Measurements from ENCODE around the gene CA4. TPM values are rescaled to one million over a fixed set of nuclear protein-coding genes. Genes with fewer than 3 reads are reported as not detected.
"Not testable (repeated sequence)": the region's sequence is repeated elsewhere in the genome, so short reads cannot be mapped to it uniquely, and the experiment has no call there.

Gene CA4
- total RNA-seq, 5 donors from 2014 or later (not counting 1 experiment from before 2014, with no cell fraction given) = not detected

DNA sequence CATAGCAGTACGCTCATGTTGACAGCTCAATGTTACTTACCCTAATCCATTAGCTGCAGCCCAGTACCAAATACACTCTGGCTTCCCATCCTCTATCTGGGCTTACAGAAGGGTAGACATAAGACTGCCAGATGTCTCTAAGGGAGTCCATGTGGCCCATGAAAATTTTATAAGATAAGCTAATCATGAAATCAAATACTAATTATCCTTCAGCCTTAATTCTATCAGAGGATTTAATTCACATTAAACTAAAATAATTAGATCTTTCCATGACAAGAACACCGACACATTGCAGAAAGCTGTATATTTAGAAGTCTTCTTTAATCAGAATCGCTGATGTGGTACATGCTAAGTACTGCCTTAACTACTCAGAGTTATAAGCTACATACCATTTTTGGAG, 43.3 kb downstream of the CA4 start:
- H3K27me3 ChIP-seq (replicated peaks in 1 of 2; ENCODE audit: control insufficient read depth in 2 of 2, extremely low read depth in 1 of 2, insufficient read depth in 2 of 2, low read length in 1 of 2); H3K9me3 ChIP-seq; H3K4me1 Mint-ChIP-seq; H3K27ac Mint-ChIP-seq; DNase-seq; H3K27ac ChIP-seq (ENCODE audit: low read length); H3K4me1 ChIP-seq (ENCODE audit: control insufficient read depth in 1 of 2, extremely low read depth in 1 of 2, insufficient read depth in 2 of 2, low read length in 2 of 2); CTCF ChIA-PET; H3K9me3 Mint-ChIP-seq; H3K4me3 ChIP-seq (ENCODE audit: control insufficient read depth in 1 of 2, extremely low read depth in 1 of 2, low read length in 1 of 2); H3K4me3 Mint-ChIP-seq; POLR2A ChIA-PET; ATAC-seq (replicated peaks in 1 of 4); H3K27me3 Mint-ChIP-seq: not testable (repeated sequence)
- 100% methylated on average over 1 of the region's 3 CpGs for whole genome bisulfite sequencing (ENCODE audit: insufficient coverage)
- H3K36me3 Mint-ChIP-seq = peaks cover 59% of the 10 kb centered on the region
- H3K36me3 ChIP-seq (ENCODE audit: control insufficient read depth in 2 of 2, extremely low read depth in 1 of 2, insufficient read depth in 1 of 2, low read length in 1 of 2) = peaks cover 4 to 54% of the 10 kb centered on the region in 2 donors

DNA sequence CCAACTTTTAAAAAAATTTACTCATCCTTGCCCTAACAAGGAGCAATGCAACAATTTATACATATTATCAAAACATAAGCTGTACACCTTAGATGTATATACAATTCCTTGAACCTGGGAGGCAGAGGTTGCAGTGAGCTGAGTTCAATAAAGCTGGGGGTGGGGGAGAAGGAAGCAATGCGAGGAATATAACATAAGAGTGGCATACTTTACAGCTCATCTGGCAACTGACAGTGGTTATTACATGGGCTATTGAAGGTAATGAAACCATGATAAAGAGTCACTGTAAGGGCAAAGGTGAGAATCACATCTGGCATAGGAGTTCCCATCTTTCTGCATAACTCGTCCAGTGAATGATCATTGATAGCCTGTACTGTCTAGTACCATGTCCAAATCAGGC, 43.7 kb downstream of the CA4 start:
- H3K36me3 ChIP-seq (ENCODE audit: control insufficient read depth in 2 of 2, extremely low read depth in 1 of 2, insufficient read depth in 1 of 2, low read length in 1 of 2) = peaks cover 4 to 59% of the 10 kb centered on the region in 2 donors
- H3K9me3 ChIP-seq = no peaks in the 10 kb centered on the region
- ATAC-seq (replicated peaks in 1 of 4) (no peak), DNase-seq (no peak)
- ChIA-PET POLR2A (no interaction called here), CTCF (no interaction called here)
- H3K27me3 Mint-ChIP-seq = no peaks in the 10 kb centered on the region
- 100% methylated on average over 2 of the region's 2 CpGs for WGBS (ENCODE audit: insufficient coverage)
- H3K27ac Mint-ChIP-seq = no peak overlapping the region
- H3K4me3 Mint-ChIP-seq = no peak overlapping the region
- no peaks in the 10 kb centered on the region for H3K4me1 Mint-ChIP-seq
- H3K4me1 ChIP-seq (ENCODE audit: control insufficient read depth in 1 of 2, extremely low read depth in 1 of 2, insufficient read depth in 2 of 2, low read length in 2 of 2) = no peaks in the 10 kb centered on the region
- H3K27me3 ChIP-seq (replicated peaks in 1 of 2; ENCODE audit: control insufficient read depth in 2 of 2, extremely low read depth in 1 of 2, insufficient read depth in 2 of 2, low read length in 1 of 2) = no peaks in the 10 kb centered on the region
- peaks cover 63% of the 10 kb centered on the region for H3K36me3 Mint-ChIP-seq
- no peak overlapping the region for H3K4me3 ChIP-seq (ENCODE audit: control insufficient read depth in 1 of 2, extremely low read depth in 1 of 2, low read length in 1 of 2)
- H3K27ac ChIP-seq (ENCODE audit: low read length) = no peak overlapping the region
- H3K9me3 Mint-ChIP-seq = no peaks in the 10 kb centered on the region

- H3K27me3 ChIP-seq (replicated peaks in 1 of 2; ENCODE audit: control insufficient read depth in 2 of 2, extremely low read depth in 1 of 2, insufficient read depth in 2 of 2, low read length in 1 of 2); H3K27me3 Mint-ChIP-seq; H3K4me1 ChIP-seq (ENCODE audit: control insufficient read depth in 1 of 2, extremely low read depth in 1 of 2, insufficient read depth in 2 of 2, low read length in 2 of 2); H3K4me1 Mint-ChIP-seq; H3K4me3 Mint-ChIP-seq; H3K27ac Mint-ChIP-seq; H3K4me3 ChIP-seq (ENCODE audit: control insufficient read depth in 1 of 2, extremely low read depth in 1 of 2, low read length in 1 of 2); POLR2A ChIA-PET; H3K9me3 Mint-ChIP-seq; ATAC-seq (replicated peaks in 1 of 4); DNase-seq; H3K9me3 ChIP-seq; H3K27ac ChIP-seq (ENCODE audit: low read length); CTCF ChIA-PET: not testable (repeated sequence)
- H3K36me3 ChIP-seq (ENCODE audit: control insufficient read depth in 2 of 2, extremely low read depth in 1 of 2, insufficient read depth in 1 of 2, low read length in 1 of 2) = peaks cover 4 to 59% of the 10 kb centered on the region in 2 donors
- peaks cover 59% of the 10 kb centered on the region for H3K36me3 Mint-ChIP-seq
- WGBS (ENCODE audit: insufficient coverage) = 100% methylated on average over 4 of the region's 4 CpGs
Observed at GRCh38 chr17:60194141-60194540, 44.4 kb downstream of the CA4 start.

DNA sequence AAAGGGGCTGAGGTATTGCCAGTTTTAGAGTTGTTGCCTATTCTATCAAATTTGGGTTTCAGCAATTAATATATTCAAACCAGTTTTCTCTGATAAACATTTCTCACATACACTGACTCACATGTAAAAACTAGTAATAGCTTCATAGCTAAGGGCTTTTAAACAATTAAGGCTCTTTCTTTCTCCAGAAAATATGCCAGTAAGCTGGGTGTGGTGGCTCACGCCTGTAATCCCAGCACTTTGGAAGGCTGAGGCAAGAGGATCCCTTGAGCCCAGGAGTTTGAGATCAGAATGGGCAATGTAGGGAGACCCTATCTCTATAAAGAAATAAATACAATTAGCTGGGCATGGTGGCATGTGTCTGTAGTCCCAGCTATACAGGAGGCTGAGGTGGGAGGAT, 48.9 kb downstream of the CA4 start:
- DNase-seq; ATAC-seq (replicated peaks in 1 of 4); H3K4me1 Mint-ChIP-seq; POLR2A ChIA-PET; H3K9me3 Mint-ChIP-seq; H3K27me3 Mint-ChIP-seq; CTCF ChIA-PET; H3K27me3 ChIP-seq (replicated peaks in 1 of 2; ENCODE audit: control insufficient read depth in 2 of 2, extremely low read depth in 1 of 2, insufficient read depth in 2 of 2, low read length in 1 of 2); H3K4me3 ChIP-seq (ENCODE audit: control insufficient read depth in 1 of 2, extremely low read depth in 1 of 2, low read length in 1 of 2); H3K27ac ChIP-seq (ENCODE audit: low read length); H3K27ac Mint-ChIP-seq; H3K4me1 ChIP-seq (ENCODE audit: control insufficient read depth in 1 of 2, extremely low read depth in 1 of 2, insufficient read depth in 2 of 2, low read length in 2 of 2); H3K9me3 ChIP-seq; H3K4me3 Mint-ChIP-seq: not testable (repeated sequence)
- no CpG with 5 or more reads among the region's 1 CpG for whole genome bisulfite sequencing (ENCODE audit: insufficient coverage)
- H3K36me3 ChIP-seq (ENCODE audit: control insufficient read depth in 2 of 2, extremely low read depth in 1 of 2, insufficient read depth in 1 of 2, low read length in 1 of 2) = peaks cover 0 to 27% of the 10 kb centered on the region in 2 donors
- peaks cover 39% of the 10 kb centered on the region for H3K36me3 Mint-ChIP-seq

DNA sequence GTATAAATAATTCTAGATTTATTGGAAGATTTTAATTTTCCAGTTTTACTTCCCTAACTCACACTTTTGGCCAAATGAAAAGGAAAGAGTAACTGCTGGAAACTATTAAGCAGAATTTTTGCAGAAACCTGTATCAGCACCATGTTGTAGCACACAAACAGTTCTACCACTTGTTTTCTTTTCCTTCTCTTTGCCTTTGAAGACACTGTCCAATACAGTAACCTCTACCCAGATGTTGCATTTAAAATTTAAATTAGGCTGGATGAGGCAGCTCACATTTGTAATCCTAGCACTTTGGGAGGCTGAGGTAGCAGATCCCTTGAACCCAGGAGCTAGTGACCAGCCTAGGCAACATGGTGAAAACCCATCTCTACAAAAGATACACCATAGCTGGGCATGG, 56.0 kb downstream of the CA4 start:
- H3K27ac Mint-ChIP-seq; ATAC-seq (replicated peaks in 1 of 4); H3K4me3 Mint-ChIP-seq; H3K27me3 ChIP-seq (replicated peaks in 1 of 2; ENCODE audit: control insufficient read depth in 2 of 2, extremely low read depth in 1 of 2, insufficient read depth in 2 of 2, low read length in 1 of 2); H3K27ac ChIP-seq (ENCODE audit: low read length); H3K9me3 Mint-ChIP-seq; H3K36me3 ChIP-seq (ENCODE audit: control insufficient read depth in 2 of 2, extremely low read depth in 1 of 2, insufficient read depth in 1 of 2, low read length in 1 of 2); H3K27me3 Mint-ChIP-seq; H3K4me3 ChIP-seq (ENCODE audit: control insufficient read depth in 1 of 2, extremely low read depth in 1 of 2, low read length in 1 of 2); H3K4me1 ChIP-seq (ENCODE audit: control insufficient read depth in 1 of 2, extremely low read depth in 1 of 2, insufficient read depth in 2 of 2, low read length in 2 of 2); POLR2A ChIA-PET; H3K4me1 Mint-ChIP-seq; H3K9me3 ChIP-seq; DNase-seq; CTCF ChIA-PET: not testable (repeated sequence)
- H3K36me3 Mint-ChIP-seq = peaks cover 11% of the 10 kb centered on the region

- POLR2A ChIA-PET; H3K36me3 Mint-ChIP-seq; H3K4me3 Mint-ChIP-seq; CTCF ChIA-PET; H3K27me3 Mint-ChIP-seq; H3K27ac ChIP-seq (ENCODE audit: low read length); H3K4me3 ChIP-seq (ENCODE audit: control insufficient read depth in 1 of 2, extremely low read depth in 1 of 2, low read length in 1 of 2); H3K36me3 ChIP-seq (ENCODE audit: control insufficient read depth in 2 of 2, extremely low read depth in 1 of 2, insufficient read depth in 1 of 2, low read length in 1 of 2); H3K27me3 ChIP-seq (replicated peaks in 1 of 2; ENCODE audit: control insufficient read depth in 2 of 2, extremely low read depth in 1 of 2, insufficient read depth in 2 of 2, low read length in 1 of 2); H3K9me3 ChIP-seq; H3K4me1 ChIP-seq (ENCODE audit: control insufficient read depth in 1 of 2, extremely low read depth in 1 of 2, insufficient read depth in 2 of 2, low read length in 2 of 2); H3K9me3 Mint-ChIP-seq; ATAC-seq (replicated peaks in 1 of 4); H3K27ac Mint-ChIP-seq; DNase-seq; H3K4me1 Mint-ChIP-seq: not testable (repeated sequence)
- no CpG with 5 or more reads among the region's 1 CpG for WGBS (ENCODE audit: insufficient coverage)
Observed at GRCh38 chr17:60208302-60208701, 58.5 kb downstream of the CA4 start.

Data from T-cell (primary cell).